ENCODE measurements around the gene OGFOD3.
"Not testable (repeated sequence)": the region's sequence is repeated elsewhere in the genome, so short reads cannot be mapped to it uniquely, and the experiment has no call there.

The OGFOD3 gene

DNA sequence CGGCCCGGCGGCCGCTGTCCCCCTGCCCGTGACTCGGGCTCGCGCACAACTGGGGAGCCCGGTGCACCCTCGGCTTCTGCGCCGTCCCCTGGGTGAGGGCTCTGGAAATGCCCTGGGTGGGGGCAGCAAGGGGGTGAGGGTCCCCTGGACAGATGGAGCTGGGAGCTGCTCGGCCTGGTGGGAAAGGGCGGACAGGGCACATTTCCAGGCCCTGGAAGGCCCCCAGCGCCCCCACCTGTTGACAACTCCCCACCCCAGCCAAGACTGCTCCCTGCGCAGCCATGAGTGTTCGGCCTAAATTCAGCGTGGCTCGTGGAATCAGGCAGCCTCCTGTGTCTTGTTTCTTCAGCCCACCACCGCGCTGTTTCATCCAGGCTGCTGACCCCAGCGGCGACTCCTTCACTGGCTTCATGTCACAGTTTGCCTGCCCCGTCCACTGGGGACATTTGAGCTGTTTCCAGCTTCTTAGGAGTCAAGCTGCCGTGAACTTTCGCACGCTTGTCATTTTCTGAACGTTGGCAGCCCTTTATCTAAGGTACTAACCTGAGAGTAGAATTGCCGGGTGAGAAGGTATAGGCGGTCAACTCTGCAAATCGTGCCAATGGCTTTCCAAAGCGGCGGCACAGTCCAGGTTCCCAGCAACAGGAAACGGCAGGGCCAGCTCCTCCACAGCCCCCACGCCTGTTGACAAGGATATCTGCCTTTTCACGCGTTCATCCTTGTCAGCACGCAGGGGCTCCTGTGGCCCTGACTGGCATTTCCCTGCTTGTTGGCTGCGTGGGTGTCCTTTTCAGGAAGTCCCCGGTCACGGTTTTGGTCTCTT lies 45.9 kb downstream of the OGFOD3 start:
- no peak for DNase-seq

- DNase-seq: no peak
These were observed 46.8 kb downstream of the OGFOD3 start, which contains the start of gene UTS2R for GRCh38 chr17:82371333-82372248. UTS2R (plus strand) TSS chr17:82371765; CDS start chr17:82374325, 2,560 bp downstream.

GRCh38 chr17:82370471-82371332 lies 47.7 kb downstream of the OGFOD3 start:
- DNase-seq: no peak

GRCh38 chr17:82369211-82369610 lies 49.2 kb downstream of the OGFOD3 start:
- no peak for DNase-seq

- no peak for DNase-seq
These were observed 50.5 kb downstream of the OGFOD3 start for GRCh38 chr17:82367724-82368524.

DNA sequence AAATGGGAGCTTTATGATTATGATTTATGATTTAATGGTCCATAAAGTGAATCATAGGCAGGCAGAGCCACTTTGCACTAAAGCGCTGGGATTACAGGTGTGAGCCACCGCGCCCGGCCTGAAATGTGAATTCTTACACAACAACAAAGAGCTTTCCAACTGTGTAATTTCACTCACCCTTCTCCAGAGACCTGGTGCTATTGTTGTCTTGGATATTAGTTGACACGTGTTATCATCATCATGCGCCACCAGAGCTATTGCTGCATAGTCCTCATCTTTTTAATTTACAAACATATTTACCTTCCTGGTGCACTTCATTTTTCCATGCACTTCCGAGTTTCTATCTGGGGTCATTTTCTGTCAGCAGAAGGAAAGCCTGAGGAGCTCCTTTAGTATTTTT lies 51.6 kb downstream of the OGFOD3 start:
- DNase-seq: no peak

GRCh38 chr17:82365606-82366295 lies 52.6 kb downstream of the OGFOD3 start:
- DNase-seq: no peak

- DNase-seq: no peak
These were observed 56.3 kb downstream of the OGFOD3 start for GRCh38 chr17:82361885-82362633.

DNA sequence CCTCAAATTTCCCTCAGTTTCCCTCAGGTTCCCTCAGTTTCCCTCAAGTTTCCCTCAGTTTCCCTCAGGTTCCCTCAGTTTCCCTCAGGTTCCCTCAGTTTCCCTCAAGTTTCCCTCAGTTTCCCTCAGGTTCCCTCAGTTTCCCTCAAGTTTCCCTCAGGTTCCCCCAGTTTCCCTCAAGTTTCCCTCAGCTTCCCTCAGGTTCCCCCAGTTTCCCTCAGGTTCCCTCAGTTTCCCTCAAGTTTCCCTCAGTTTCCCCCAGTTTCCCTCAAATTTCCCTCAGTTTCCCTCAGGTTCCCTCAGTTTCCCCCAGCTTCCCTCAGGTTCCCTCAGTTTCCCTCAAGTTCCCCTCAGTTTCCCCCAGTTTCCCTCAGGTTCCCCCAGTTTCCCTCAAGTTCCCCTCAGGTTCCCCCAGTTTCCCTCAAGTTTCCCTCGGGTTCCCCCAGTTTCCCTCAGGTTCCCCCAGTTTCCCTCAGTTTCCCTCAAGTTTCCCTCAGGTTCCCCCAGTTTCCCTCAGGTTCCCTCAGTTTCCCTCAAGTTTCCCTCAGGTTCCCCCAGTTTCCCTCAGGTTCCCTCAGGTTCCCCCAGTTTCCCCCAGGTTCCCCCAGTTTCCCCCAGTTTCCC lies 58.8 kb downstream of the OGFOD3 start:
- DNase-seq: not testable (repeated sequence)

DNA sequence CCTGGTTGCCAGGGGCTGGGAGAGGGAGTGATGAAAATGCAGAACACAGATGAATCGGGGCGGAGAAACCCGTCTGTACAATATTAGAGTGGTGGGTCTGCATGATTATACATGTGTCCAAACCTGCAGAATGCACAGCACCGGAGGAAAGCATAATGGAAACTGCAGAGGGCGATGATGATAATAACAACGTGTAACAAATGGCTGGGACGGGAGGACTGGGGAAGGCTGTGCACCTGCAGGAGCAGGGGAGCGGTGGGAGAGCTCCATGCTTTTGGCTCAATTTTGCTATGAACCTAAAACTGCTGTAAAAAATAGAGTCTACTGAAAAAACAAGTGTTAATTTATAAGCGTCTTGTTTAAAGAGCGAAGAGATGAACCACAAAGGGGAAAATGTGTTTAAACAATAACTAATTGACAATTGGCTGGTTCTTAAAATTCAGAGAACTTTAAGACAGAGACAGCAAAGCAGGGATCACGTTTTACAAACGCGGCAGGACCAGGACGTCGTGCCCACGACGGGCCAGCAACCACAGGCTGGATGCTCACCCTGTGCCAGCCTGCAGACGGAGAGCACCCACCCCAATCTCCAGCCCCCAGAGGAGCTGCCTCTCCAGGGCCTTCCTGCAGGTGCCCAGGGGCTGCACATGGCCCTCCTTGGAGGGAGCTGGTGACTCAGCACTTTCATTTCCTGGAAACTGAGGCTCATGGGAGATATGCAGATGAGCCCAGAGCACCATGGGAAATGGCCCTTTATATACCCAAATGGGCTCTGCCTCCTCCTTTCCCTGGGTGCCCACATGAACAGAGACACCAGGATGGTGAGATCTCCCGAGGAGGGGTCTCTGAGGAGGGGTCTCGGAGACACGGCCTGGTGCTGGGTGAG lies 59.7 kb downstream of the OGFOD3 start, which contains the start of gene TEX19:
Gene TEX19 (plus strand): TSS at position 783 of the 886 bp plus-strand sequence. CDS start 2,904 bp downstream, outside the sequence.
- DNase-seq: no peak

DNA sequence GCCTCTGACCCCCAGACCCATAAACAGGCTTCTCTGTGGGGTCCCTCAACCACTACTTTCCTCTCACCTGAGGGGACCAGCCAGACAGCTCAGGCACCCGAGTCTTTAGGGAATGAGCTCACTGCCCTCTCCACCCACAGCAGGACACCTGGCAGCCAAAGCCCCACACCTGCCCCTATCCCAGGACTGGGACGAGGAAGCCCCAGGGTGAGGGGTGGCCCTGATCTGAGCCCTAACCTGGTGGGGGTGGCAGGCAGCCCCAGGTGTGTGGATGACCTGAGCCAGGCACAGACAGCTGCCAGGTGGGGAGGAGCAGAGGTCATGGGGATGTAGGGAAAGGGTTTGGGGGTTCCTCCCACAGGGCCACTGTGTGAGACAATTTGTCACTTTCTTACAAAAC lies 61.0 kb downstream of the OGFOD3 start:
- no peak for DNase-seq

GRCh38 chr17:82356845-82357355 lies 61.5 kb downstream of the OGFOD3 start:
- DNase-seq: no peak

GRCh38 chr17:82355770-82356427 lies 62.5 kb downstream of the OGFOD3 start:
- DNase-seq: no peak

GRCh38 chr17:82354804-82355308 lies 63.5 kb downstream of the OGFOD3 start:
- DNase-seq: no peak

DNA sequence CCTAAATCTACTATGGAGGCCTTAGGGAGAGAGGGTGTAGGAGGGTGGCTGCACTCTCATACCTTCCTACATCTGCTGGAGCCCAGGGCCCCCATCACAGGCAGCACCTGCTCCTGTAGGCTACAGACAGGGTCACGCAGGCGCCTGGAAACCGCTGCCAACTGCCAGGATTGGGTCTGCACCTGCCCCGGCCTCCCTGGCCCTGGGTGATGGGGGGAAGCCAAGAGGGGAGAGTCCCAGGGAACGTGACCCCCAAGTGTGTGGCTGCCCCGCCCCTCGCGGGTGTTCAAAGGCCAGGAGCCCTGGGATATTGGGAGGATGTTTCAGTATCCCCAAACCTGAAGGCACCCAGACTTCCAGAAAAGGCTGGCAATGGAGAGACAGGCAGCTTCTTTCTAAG lies 64.9 kb downstream of the OGFOD3 start:
- DNase-seq: no peak

- DNase-seq: peak; percentile 85
These were observed 66.5 kb downstream of the OGFOD3 start for GRCh38 chr17:82351713-82352488.

DNA sequence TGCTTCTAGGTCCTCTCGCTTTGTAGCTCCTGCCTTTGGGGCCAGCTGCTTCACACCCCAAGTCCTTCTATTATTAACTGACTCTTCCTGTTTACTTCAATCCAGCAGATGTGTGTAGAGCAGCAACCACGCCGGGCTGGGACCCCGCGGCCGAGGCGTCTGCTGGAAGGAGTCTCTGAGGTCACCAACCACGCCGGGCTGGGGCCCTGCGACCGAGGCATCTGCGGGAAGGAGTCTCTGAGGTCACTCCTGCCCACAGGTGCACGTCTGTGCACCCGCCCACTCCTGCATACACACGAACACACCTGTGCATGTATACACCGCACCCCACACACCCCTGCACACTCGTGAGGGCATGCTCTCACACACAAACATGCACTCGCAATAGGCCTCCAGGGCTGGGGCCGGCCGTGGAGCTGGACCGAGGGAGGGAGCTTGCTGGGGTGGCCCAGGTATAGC lies 67.1 kb downstream of the OGFOD3 start:
- no peak for DNase-seq
